SIG-M5 treated with dmso at 0.1 percent for 504 hours (cell line): ENCODE results near the gene FXYD1.
A peak's percentile ranks its signal among the peaks of the same experiment; 100 is the strongest.
"Not testable (repeated sequence)": the region's sequence is repeated elsewhere in the genome, so short reads cannot be mapped to it uniquely, and the experiment has no call there.

Experiments used
- DNase-seq: peaks from one replicate; lab custom pipeline; 2025; ENCODE audit not compliant: unreplicated experiment; lab: John Stamatoyannopoulos, UW

The FXYD1 gene

GRCh38 chr19:35124098-35125060 lies 14.2 kb upstream of the FXYD1 start:
- peak; percentile 60 for DNase-seq

GRCh38 chr19:35125270-35125717 lies 13.3 kb upstream of the FXYD1 start:
- DNase-seq: no peak

GRCh38 chr19:35125749-35126623 lies 12.6 kb upstream of the FXYD1 start:
- no peak for DNase-seq

GRCh38 chr19:35126624-35126959 lies 12.0 kb upstream of the FXYD1 start:
- DNase-seq: no peak

- no peak for DNase-seq
Measured at GRCh38 chr19:35127871-35128270, 10.8 kb upstream of the FXYD1 start.

- DNase-seq: no peak
Measured at GRCh38 chr19:35128398-35129057, 10.1 kb upstream of the FXYD1 start.

GRCh38 chr19:35129724-35130274 lies 8.8 kb upstream of the FXYD1 start:
- not testable (repeated sequence) for DNase-seq

- DNase-seq: no peak
Measured at GRCh38 chr19:35130761-35131720, 7.6 kb upstream of the FXYD1 start.

GRCh38 chr19:35132254-35132653 lies 6.4 kb upstream of the FXYD1 start:
- no peak for DNase-seq

GRCh38 chr19:35133826-35134225 lies 4.8 kb upstream of the FXYD1 start:
- DNase-seq: no peak

GRCh38 chr19:35134601-35135242 lies 3.9 kb upstream of the FXYD1 start, which contains the start of gene LGI4:
Gene LGI4 (minus strand): TSS chr19:35135059. CDS start chr19:35134680, 379 bp downstream.
- no peak for DNase-seq

GRCh38 chr19:35135389-35135909 lies 3.2 kb upstream of the FXYD1 start:
- DNase-seq: peak; percentile 54

- no peak for DNase-seq
Measured at GRCh38 chr19:35136231-35136630, 2.4 kb upstream of the FXYD1 start.

GRCh38 chr19:35136977-35137702 lies 1.5 kb upstream of the FXYD1 start:
- DNase-seq: no peak

GRCh38 chr19:35140207-35140961 lies 1.8 kb downstream of the FXYD1 start:
- DNase-seq: no peak

- peak; percentile 90 for DNase-seq
Measured at GRCh38 chr19:35140962-35141836, 2.6 kb downstream of the FXYD1 start.
